ENCODE results near the gene CDC42EP5.
A peak's percentile ranks its signal among the peaks of the same experiment; 100 is the strongest.

DNA sequence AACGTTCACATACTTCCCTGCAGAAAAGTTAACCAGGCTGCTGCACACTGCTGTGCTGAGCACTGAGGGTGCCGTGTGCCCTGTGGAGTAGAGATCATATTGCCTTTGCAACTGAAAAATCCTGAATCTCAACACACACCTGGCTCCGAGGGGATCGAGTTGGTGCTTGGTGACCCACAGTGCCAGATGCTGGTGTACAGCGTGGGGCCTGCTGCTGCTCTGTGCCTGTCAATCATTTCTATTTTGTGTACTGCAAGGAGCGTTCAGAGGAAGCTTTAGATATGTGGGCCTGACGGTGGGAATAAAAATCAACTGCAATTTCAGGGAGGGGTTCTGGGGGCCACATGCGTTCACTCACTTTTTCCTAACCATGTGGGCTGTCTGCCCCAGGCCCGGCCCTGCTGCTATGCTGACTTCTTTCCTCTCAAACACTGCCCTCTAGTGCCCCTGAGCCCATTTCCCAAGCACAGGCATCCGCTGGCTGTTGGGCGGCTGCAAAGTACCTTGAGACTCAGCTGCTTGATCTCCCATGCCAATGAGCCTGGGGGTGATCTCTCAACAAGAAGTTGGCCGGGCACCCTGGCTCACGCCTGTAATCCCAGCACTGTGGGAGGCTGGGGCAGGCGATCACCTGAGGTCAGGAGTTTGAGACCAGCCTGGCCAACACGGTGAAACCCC, 33.8 kb downstream of the CDC42EP5 start:
- TF ChIP-seq POLR2A (IDR thresholded peaks at IDR 0.05) = no peak
- TF ChIP-seq, protein P1, sequence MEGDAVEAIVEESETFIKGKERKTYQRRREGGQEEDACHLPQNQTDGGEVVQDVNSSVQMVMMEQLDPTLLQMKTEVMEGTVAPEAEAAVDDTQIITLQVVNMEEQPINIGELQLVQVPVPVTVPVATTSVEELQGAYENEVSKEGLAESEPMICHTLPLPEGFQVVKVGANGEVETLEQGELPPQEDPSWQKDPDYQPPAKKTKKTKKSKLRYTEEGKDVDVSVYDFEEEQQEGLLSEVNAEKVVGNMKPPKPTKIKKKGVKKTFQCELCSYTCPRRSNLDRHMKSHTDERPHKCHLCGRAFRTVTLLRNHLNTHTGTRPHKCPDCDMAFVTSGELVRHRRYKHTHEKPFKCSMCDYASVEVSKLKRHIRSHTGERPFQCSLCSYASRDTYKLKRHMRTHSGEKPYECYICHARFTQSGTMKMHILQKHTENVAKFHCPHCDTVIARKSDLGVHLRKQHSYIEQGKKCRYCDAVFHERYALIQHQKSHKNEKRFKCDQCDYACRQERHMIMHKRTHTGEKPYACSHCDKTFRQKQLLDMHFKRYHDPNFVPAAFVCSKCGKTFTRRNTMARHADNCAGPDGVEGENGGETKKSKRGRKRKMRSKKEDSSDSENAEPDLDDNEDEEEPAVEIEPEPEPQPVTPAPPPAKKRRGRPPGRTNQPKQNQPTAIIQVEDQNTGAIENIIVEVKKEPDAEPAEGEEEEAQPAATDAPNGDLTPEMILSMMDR (IDR thresholded peaks at IDR 0.05) = peak in 1 of 3 experiments; percentile 20
